GM21528 (cell line): ENCODE results near the gene SLC39A10.
A peak's percentile ranks its signal among the peaks of the same experiment; 100 is the strongest.
"Not testable (repeated sequence)": the region's sequence is repeated elsewhere in the genome, so short reads cannot be mapped to it uniquely, and the experiment has no call there.

Source experiments
- ATAC-seq: cut with Tn5 transposase; IDR thresholded peaks from one replicate; pipeline ENCODE4 v1.9.1; 2021; ENCODE audit warnings: mild to moderate bottlenecking, moderate library complexity; ENCODE audit not compliant: unreplicated experiment, low FRiP score

SLC39A10 gene

GRCh38 chr2:195642679-195643068, 14.4 kb upstream of the SLC39A10 start:
- no peak for ATAC-seq

DNA sequence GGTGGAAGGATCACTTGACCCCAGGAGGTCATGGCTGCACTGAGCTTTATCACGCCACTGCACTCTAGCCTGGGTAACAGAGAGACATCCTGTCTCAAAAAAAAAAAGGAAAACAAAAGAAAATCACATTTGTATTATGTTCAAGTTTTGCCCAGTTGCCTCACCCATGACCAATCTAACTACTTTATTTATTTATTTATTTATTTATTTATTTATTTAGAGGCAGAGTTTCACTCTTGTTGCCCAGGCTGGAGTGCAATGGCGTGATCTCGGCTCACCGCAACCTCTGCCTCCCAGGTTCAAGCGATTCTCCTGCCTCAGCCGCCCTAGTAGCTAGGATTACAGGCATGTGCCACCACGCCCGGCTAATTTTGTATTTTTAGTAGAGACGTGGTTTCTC, 12.3 kb upstream of the SLC39A10 start:
- not testable (repeated sequence) for ATAC-seq

DNA sequence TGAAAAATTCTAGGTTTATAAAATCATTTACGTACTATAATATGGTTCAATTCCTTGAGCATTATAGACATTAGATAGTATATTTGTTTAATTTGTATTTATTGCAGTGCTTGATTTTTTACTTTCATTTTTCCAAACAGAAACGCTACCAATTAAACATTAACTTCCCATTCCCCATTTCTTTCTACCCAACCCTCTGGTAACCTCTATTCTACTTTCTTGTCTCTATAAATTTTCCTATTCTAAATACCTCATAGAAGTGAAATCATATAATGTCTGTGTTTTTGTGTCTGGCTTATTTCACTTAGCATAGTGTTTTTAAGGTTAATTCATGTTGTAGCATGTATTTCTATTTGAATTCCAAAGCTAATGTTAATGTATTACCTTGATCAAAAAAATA, 11.6 kb upstream of the SLC39A10 start:
- no peak for ATAC-seq

GRCh38 chr2:195646424-195646823, 10.6 kb upstream of the SLC39A10 start:
- ATAC-seq, result no peak

GRCh38 chr2:195647302-195647701, 9.7 kb upstream of the SLC39A10 start:
- no peak for ATAC-seq

GRCh38 chr2:195648370-195648769, 8.7 kb upstream of the SLC39A10 start:
- not testable (repeated sequence) for ATAC-seq

DNA sequence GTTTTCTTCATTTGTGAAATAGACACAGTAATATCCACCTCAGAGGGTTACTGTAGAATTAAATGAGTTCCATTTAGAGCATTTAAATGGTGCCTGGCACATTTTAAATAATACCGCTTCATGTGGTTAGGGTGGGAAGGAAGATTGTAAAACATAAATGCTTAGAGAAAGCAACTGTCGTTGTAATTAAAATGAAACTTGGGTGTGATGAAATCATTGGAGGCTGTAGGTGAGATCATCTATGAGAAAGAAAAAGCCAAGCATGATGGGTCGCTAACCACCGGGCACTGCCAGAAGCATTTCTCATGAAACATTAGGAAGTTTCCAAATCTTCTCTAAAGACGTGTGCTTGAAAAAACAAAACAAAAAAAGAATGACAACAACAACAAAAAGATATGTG, 8.2 kb upstream of the SLC39A10 start:
- ATAC-seq, result no peak

- ATAC-seq, result peak; percentile 36
Measured at GRCh38 chr2:195649629-195650190, 7.3 kb upstream of the SLC39A10 start.

DNA sequence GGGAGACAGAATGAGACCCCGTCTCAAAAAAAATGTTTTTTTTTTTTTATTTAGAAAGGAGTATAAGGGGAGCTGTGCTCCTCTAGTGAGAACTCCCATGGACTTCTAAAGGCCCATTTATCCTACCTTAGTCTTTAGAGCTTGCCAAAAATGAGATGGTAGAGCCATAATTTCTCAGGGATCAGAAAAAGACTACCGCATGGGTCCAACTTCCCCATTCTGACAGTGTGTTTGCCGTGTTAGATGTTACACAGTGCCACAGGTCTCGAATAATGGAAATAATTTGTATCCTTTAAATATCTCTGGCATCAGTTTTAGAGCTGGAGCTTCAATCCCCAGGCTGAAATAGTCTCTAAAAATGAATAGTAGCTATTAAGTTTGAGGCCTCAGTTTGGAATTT, 6.0 kb upstream of the SLC39A10 start:
- no peak for ATAC-seq

DNA sequence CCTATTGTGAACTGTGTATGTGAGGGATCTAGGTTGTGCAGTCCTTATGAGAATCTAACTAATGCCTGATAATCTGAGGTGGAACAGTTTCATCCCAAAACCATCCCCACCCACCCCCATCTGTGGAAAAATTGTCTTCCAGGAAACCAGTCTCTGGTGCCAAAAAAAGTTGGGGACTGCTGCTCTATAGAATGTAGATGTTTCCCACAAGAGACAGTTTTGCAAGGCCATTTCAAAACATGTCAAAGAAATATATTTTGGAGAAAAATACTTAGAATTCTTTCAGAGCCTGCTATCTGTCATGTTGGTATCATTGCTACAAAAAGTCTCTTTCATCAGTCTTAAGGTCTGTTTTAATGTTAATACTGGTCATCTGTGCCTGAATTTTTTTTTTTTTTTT, 4.1 kb upstream of the SLC39A10 start:
- no peak for ATAC-seq

DNA sequence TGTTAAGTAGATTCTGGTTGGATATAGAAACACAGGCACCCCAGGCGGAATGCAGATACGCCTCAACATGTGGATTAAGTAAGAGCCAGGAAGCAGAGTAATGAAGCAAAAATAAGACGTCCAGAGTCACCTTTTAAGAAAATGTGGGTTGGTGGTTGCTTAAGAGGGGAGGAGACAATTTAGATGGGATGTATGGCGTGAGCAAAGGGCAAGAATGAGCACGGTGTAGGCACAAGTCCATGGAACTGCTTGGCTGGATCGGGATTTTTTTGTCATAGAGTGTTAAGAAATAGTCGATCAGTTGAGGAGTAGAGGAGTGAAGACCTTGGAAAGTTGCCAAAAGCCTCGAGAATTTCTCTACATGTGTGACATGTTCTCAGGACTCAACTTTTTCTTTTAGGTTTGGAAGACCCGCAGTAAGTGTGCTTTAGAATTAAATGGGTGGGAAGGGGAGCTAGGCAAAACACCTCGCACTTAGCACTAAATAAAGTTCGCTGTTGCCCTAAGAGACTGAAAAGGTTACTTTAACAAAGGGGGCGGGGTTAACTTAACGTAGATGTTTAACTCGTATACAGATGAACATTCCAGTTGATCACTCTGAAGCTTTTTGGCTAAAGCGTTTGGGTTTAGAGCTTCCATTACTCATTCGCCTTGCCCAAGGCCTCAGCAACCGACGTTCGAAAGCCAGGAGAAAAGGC, 716 bp upstream of the SLC39A10 start:
- ATAC-seq, result no peak

GRCh38 chr2:195657634-195658540, 861 bp downstream of the SLC39A10 start:
- ATAC-seq, result peak; percentile 31

DNA sequence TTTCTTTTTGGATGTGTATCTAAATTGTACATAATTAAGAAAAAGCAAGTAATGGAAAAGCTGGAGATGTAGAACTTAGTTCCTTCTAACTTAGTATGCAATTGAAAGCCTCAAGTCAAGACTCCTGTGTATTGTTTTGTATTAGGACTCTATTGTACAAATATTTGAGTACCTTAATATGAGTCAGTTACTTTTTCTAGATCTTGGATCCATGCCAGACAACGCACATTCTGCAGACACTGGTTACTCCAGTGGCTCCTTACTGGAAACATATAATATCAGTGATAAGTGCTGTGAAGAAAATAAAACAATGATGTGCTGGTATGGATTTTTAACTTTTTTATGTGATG, 1.5 kb downstream of the SLC39A10 start:
- no peak for ATAC-seq

DNA sequence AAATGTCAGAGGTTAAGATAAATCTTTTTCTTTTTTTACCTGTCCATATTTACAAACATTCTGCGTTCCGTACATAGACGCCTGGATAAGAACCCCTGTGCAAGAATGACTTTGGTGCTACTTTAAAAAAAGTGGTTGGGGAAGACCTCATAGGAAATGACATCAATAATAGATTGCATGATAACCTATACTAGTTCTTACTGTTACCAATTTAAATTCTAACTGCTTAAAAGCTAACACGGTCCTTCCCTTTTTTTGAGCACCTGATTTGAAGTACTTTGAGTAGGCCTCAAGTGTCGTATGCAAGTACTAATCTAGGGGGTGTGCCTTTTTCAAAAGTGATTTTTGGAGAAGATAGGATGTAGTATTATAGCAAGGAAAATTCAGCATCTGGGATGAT, 2.1 kb downstream of the SLC39A10 start:
- no peak for ATAC-seq

GRCh38 chr2:195659982-195660890, 3.2 kb downstream of the SLC39A10 start:
- ATAC-seq, result no peak

DNA sequence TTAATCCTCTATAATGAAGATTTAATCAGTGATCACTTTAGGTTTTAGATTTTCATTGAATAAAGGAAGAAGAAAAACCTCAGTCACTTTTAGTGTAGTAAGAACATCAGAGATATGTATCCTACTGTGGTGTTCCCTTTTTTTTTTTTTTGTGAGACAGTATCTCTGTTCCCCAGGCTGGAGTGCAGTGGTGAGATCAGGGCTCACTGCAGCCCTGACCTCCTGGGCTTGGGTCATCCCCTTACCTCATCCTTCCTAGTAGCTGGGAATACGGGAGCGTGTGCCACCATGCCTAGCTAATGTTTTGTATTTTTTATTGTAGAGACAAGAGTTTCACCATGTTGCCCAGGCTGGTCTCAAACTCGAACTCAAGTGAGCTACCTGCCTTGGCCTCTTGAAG, 5.1 kb downstream of the SLC39A10 start:
- no peak for ATAC-seq

DNA sequence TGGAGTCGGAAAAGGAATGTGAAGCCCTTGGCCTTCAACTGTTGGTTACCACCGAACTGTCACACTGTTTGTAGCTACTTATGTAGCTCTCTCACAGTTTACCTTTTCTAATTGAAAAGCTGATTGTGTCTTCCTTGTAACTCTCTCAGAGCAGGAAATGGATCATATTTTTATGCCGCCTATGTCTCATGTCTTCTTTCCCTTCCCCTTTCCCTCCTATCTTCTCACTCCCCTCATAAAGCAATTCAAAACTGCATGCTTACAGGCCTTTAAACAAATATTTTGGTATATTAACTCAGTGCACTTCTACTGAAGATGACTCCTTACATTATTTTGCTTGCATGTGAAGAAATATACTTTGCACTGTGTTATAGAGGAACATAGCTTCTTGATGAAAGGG, 6.0 kb downstream of the SLC39A10 start:
- no peak for ATAC-seq

DNA sequence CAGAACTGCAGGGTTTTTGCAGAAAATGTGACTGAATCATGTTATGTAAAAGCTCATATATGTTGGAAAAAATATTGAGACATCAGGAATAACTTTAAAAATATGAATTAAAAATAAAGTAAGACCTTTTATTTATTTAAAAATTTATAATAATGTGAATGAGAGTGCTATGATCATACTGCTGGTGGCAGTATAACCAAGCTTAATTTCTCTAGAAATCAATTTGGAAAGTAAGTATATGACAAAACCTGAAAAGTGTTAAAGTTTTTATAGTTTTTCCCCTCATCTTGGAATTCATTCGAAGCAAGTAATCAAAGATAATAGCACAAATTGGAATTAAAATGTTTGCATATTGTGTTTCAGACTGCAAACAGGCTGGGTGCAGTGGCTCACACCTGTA, 7.5 kb downstream of the SLC39A10 start:
- ATAC-seq, result no peak

GRCh38 chr2:195665153-195665552, 8.1 kb downstream of the SLC39A10 start:
- ATAC-seq, result not testable (repeated sequence)

DNA sequence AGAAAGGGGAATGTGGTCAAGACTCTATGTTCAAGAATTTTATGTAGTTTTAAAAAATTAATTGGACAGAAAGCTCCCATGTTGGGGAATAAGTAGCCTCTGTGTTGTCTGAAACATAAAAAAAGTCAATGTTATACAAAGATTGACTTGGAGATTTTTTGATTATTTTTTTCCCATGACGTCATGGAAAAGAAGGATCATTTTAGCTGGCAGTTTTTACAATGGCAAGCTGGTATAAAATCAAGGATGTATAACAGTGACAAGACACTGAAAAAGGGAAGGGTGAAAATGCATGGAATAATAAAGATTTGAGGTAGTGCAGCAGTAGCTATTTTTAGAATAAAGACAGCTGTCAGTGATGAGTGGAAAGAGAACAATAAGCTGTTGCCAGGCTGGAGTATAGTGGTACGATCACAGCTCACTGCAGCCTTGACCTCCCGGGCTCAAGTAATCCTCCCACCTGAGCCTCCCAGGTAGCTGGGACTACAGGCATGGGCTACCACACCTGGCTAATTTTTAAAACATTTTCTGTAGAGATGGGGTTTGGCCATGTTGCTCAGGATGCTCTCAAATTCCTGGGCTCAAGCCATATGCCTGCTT, 9.2 kb downstream of the SLC39A10 start:
- no peak for ATAC-seq
